Mammary epithelial cell (primary cell): ENCODE results near the gene OR6N2.

Experiments used
- EZH2 ChIP-seq: IDR thresholded peaks from 2 replicates; pipeline ENCODE4 v1.6.1; 2012; ENCODE audit warnings: low read length, inconsistent platforms, borderline replicate concordance
- TF ChIP-seq, protein P1 (sequence below), 2 donors: IDR thresholded peaks in 1 of 2; conservative IDR thresholded peaks in 1 of 2; 2 replicates each; pipeline ENCODE4 v1.5.1; 2011 to 2012; ENCODE audit warnings: inconsistent platforms in 2 of 2, low read length in 2 of 2, mild to moderate bottlenecking in 2 of 2, control low read depth in 1 of 2, low read depth in 1 of 2; ENCODE audit not compliant: insufficient read depth in 1 of 2; ENCODE audit errors: extremely low read depth in 1 of 2

DNA sequence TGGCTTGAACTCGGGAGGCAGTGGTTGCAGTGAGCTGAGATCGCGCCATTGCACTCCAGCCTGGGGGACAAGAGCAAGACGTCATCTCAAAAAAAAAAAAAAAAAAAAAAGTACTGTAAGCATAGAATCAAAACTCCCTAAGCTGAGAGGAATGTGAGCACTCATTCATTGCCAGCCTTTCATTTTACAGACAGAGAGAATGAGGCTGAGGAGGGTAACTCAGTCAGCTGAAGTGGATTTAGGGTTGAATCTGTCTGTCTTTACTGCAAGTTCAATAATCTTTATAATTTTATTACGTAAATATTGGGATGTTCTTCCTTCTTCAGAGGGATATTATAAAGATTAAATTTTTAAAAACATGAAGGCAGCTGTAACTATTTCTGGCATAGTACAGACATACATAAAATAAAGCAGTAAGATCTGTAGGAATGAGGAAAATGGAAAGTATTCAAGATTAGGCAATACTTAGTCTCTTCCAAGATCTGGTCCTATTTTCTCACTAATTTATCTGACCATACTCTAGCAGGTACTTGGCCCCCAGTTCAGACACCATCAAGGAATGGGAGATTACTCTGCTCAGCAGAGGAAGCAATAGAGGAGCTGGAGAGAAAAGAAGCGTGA, 26.0 kb upstream of the OR6N2 start:
- TF ChIP-seq, protein P1, sequence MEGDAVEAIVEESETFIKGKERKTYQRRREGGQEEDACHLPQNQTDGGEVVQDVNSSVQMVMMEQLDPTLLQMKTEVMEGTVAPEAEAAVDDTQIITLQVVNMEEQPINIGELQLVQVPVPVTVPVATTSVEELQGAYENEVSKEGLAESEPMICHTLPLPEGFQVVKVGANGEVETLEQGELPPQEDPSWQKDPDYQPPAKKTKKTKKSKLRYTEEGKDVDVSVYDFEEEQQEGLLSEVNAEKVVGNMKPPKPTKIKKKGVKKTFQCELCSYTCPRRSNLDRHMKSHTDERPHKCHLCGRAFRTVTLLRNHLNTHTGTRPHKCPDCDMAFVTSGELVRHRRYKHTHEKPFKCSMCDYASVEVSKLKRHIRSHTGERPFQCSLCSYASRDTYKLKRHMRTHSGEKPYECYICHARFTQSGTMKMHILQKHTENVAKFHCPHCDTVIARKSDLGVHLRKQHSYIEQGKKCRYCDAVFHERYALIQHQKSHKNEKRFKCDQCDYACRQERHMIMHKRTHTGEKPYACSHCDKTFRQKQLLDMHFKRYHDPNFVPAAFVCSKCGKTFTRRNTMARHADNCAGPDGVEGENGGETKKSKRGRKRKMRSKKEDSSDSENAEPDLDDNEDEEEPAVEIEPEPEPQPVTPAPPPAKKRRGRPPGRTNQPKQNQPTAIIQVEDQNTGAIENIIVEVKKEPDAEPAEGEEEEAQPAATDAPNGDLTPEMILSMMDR (conservative IDR thresholded peaks at IDR 0.05 in 1 of 2, IDR thresholded peaks at IDR 0.05 in 1 of 2; ENCODE audit: extremely low read depth in 1 of 2, insufficient read depth in 1 of 2, low read depth in 1 of 2, low read length in 2 of 2) = no peak
- no peak for TF ChIP-seq EZH2
